Measurements from ENCODE around the gene EFCC1. TPM values are rescaled to one million over a fixed set of nuclear protein-coding genes. Genes with fewer than 3 reads are reported as not detected.

Gene EFCC1
- total RNA-seq, 1 donor from 2014 or later = 0.60 TPM

GRCh38 chr3:129033633-129034321 is 32.7 kb downstream of the EFCC1 start:
- H3K9me3 Mint-ChIP-seq (ENCODE audit: low read depth) = no peaks in the 10 kb centered on the region
- H3K4me1 Mint-ChIP-seq (ENCODE audit: low read depth) = peaks cover 3% of the 10 kb centered on the region
- TF ChIP-seq CTCF (IDR thresholded peaks at IDR 0.05; ENCODE audit: unreplicated experiment) = no peak
- H3K4me3 Mint-ChIP-seq (ENCODE audit: low read depth) = no peak overlapping the region
- no peaks in the 10 kb centered on the region for H3K27me3 Mint-ChIP-seq
- H3K36me3 Mint-ChIP-seq (ENCODE audit: insufficient read depth) = no peaks in the 10 kb centered on the region
- no peak overlapping the region for H3K27ac Mint-ChIP-seq
- no peak for DNase-seq (ENCODE audit: low spot score, unreplicated experiment)

- Mint-ChIP-seq H3K27me3 (no peaks in the 10 kb centered on the region), H3K36me3 (ENCODE audit: insufficient read depth) (no peaks in the 10 kb centered on the region), H3K4me1 (ENCODE audit: low read depth) (peaks cover 3% of the 10 kb centered on the region), H3K4me3 (ENCODE audit: low read depth) (no peak overlapping the region), H3K9me3 (ENCODE audit: low read depth) (no peaks in the 10 kb centered on the region), H3K27ac (no peak overlapping the region)
- no peak for DNase-seq (ENCODE audit: low spot score, unreplicated experiment)
- TF ChIP-seq CTCF (IDR thresholded peaks at IDR 0.05; ENCODE audit: unreplicated experiment) = no peak
Measured at GRCh38 chr3:129034642-129035041, 33.5 kb downstream of the EFCC1 start.

GRCh38 chr3:129035360-129036221 is 34.5 kb downstream of the EFCC1 start:
- no peak for DNase-seq (ENCODE audit: low spot score, unreplicated experiment)

GRCh38 chr3:129036222-129037092 is 35.4 kb downstream of the EFCC1 start:
- Mint-ChIP-seq H3K27me3 (peaks cover 5% of the 10 kb centered on the region), H3K27ac (no peak overlapping the region), H3K9me3 (ENCODE audit: low read depth) (no peaks in the 10 kb centered on the region), H3K4me3 (ENCODE audit: low read depth) (no peak overlapping the region), H3K4me1 (ENCODE audit: low read depth) (peaks cover 2% of the 10 kb centered on the region), H3K36me3 (ENCODE audit: insufficient read depth) (no peaks in the 10 kb centered on the region)
- no peak for DNase-seq (ENCODE audit: low spot score, unreplicated experiment)
- TF ChIP-seq CTCF (IDR thresholded peaks at IDR 0.05; ENCODE audit: unreplicated experiment) = no peak

More at GRCh38 chr3:129035360-129036221, 34.5 kb downstream of the EFCC1 start:
- no peak for TF ChIP-seq CTCF (IDR thresholded peaks at IDR 0.05; ENCODE audit: unreplicated experiment)
- no peak overlapping the region for H3K4me3 Mint-ChIP-seq (ENCODE audit: low read depth)
- no peaks in the 10 kb centered on the region for H3K9me3 Mint-ChIP-seq (ENCODE audit: low read depth)
- peaks cover 5% of the 10 kb centered on the region for H3K27me3 Mint-ChIP-seq
- H3K36me3 Mint-ChIP-seq (ENCODE audit: insufficient read depth) = no peaks in the 10 kb centered on the region
- H3K4me1 Mint-ChIP-seq (ENCODE audit: low read depth) = peaks cover 3% of the 10 kb centered on the region
- no peak overlapping the region for H3K27ac Mint-ChIP-seq

GRCh38 chr3:129037093-129037419 is 36.0 kb downstream of the EFCC1 start:
- Mint-ChIP-seq H3K27ac (no peak overlapping the region), H3K4me3 (ENCODE audit: low read depth) (no peak overlapping the region), H3K36me3 (ENCODE audit: insufficient read depth) (no peaks in the 10 kb centered on the region), H3K4me1 (ENCODE audit: low read depth) (no peaks in the 10 kb centered on the region), H3K9me3 (ENCODE audit: low read depth) (no peaks in the 10 kb centered on the region), H3K27me3 (peaks cover 5% of the 10 kb centered on the region)
- no peak for DNase-seq (ENCODE audit: low spot score, unreplicated experiment)
- TF ChIP-seq CTCF (IDR thresholded peaks at IDR 0.05; ENCODE audit: unreplicated experiment) = no peak

Data from progenitor cell of endocrine pancreas (in vitro differentiated cells).